G401.6 (cell line): ENCODE data around the gene SPATA33.

Source experiments
- FAIRE-seq: peaks from 2 replicates; lab custom pipeline; 2012; peaks lifted over from hg19 to GRCh38; lab: Jason Lieb, UNC

Gene SPATA33

GRCh38 chr16:89657442-89658220, at the start of gene SPATA33, which contains the start of gene CHMP1A:
Gene SPATA33, plus strand, starts transcription at chr16:89657836. Its CDS starts 76 bp downstream, at chr16:89657912.
Gene CHMP1A, minus strand, starts transcription at chr16:89657708. Its CDS starts 120 bp downstream, at chr16:89657588.
- FAIRE-seq, result no peak

- no peak for FAIRE-seq
Measured at GRCh38 chr16:89607937-89608740, 49.5 kb upstream of the SPATA33 start.

GRCh38 chr16:89610108-89610453, 47.6 kb upstream of the SPATA33 start:
- FAIRE-seq, result peak; percentile 23

DNA sequence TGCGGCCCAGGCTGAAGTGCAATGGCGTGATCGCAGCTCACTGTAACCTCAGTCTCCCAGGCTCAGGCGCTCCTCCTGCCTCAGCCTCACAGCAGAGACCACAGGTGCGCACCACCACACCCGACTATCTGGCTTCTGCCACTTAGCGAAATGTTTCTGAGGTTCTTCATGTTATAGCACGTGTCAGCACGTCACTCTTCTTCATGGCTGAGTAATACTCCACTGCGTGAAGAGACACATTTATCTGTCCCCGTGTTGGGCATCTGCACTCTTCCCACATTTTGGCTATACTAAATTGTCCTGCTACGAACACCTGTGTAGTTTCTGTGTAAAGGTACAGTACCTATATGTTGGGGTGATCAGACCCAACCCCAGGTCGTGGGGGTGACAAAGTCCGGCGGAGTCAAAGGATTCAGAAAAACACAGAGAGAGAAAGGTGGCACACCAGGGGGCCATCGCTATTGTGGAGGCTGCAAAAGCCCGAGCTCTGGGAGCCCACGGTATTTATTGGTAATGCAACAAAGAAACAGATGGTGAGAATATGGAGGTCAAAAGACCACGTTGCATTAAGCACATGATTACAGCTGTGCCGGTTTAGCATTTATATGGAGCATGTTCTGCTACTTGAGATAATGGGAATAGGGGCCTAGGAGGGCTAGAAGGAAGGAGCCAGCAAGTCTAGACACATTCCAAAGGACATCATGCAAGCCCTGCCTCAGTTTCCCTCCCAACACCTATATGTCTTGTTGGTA, 45.0 kb upstream of the SPATA33 start:
- no peak for FAIRE-seq

- FAIRE-seq, result no peak
Measured at GRCh38 chr16:89613231-89613953, 44.2 kb upstream of the SPATA33 start, which contains the start of gene DPEP1. Gene DPEP1, plus strand, starts transcription at chr16:89613642. Its CDS starts 16,769 bp downstream, at chr16:89630411.

GRCh38 chr16:89613954-89614459, 43.6 kb upstream of the SPATA33 start:
- no peak for FAIRE-seq

DNA sequence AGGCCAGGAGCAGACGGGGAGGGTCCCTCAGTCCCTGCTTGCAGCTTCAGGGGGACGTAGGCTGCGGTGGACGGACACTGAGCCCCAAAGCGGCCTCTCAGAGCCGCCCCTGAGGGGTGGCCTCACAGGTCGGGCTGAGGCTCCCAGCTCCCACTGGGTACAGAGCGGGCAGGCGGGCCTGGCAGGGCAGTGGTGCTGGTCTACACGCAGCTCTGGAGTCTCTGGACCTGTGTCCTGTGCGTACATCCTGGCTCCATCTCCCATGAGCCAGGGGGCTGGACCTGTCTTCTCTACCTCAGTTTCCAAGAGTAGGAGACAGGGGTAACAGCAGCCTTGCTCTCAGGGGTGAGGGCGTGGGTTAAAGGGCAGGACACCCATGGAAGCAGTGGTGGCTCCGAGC, 42.5 kb upstream of the SPATA33 start:
- FAIRE-seq, result no peak

DNA sequence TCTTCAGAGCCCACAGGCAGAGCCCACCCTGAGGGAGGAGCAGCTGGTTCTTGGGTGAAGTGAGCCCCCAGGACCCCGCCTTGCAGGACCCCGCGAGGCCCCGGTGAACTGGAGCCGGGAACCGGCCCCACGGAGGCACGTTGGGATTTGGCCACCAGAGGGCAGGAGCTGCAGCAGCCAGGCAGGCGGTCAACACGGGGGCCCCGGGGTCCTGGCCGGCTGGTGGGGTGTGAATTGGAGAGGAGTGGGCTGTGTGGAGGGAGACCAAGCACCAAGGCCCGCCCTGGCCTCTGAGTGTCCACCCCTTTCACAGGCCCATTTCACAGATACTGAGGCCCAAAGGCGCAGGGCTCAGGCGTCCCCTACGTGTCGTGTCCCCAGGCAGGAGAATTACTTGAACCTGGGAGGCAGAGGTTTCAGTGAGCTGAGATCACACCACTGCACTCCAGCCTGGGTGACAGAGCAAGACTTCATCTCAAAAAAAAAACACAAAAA, 42.0 kb upstream of the SPATA33 start:
- no peak for FAIRE-seq

DNA sequence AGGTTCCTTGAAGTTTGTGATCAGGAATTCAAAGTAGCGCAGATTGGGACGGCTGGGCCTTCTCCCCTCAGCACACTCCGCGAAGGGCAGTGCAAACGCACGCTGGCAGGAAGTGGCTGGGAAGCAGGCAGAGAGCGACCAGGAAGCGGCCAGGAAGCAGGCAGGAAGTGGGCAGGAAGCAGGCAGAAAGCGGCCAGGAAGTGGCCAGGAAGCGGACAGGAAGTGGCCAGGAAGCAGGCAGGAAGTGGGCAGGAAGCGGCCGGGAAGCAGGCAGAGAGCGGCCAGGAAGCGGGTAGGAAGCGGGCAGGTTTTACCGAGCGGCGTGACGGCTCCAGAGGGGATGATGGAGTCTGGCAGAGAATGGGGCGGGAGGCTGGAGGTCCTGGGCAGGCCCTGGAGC, 41.0 kb upstream of the SPATA33 start:
- FAIRE-seq, result no peak

DNA sequence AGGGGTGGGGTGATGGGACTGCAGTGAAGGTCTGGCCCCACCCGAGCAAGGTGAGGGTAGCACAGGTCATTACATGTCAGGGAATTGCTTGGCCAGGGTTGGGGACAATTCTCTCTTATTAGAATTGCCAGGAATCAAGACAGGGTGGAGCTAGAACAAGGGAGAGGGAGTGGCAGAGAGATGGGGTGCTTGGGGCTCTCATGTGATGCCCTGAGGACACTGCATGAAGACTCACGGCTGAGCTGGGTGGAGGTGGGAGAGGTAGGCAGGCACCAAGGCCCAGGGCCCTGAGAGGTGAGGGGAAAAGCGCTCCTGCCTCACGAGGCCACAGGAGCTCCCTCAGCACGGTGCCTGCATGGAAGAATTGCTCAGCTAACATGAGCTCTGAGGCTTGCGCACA, 40.6 kb upstream of the SPATA33 start:
- FAIRE-seq, result no peak

- peak; percentile 89 for FAIRE-seq
Measured at GRCh38 chr16:89618109-89618998, 39.3 kb upstream of the SPATA33 start.

GRCh38 chr16:89619840-89620239, 37.8 kb upstream of the SPATA33 start:
- FAIRE-seq, result no peak

GRCh38 chr16:89620406-89620841, 37.2 kb upstream of the SPATA33 start:
- FAIRE-seq, result no peak

DNA sequence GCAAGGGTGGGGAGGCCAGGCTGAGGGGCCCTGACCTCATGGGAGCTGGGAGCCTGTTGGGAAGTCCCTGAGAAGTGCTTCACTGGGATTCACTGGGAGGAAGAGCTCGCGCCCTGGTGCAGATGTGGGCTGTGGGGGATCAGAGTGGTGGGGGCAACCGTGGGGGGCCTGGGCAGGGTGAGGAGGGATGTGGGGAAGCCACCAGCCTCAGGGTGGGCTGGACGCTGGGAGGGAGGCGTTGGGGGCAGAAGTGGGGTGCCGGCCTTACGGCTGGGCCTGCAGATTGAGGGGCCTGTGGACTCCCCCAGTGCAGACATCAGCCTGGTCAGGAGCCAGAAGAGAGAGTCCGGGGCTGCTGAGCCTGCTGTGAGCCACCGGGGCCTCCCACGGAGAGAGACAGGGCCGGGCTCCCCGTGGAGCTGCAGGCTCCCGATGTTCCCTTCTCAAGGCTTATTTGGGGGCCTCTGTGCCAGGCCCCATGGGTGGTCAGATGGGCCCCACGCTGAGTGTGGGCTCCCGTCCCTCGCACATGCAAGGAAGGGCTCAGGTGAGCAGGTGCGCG, 36.4 kb upstream of the SPATA33 start:
- no peak for FAIRE-seq

GRCh38 chr16:89621698-89622409, 35.8 kb upstream of the SPATA33 start:
- FAIRE-seq, result no peak

DNA sequence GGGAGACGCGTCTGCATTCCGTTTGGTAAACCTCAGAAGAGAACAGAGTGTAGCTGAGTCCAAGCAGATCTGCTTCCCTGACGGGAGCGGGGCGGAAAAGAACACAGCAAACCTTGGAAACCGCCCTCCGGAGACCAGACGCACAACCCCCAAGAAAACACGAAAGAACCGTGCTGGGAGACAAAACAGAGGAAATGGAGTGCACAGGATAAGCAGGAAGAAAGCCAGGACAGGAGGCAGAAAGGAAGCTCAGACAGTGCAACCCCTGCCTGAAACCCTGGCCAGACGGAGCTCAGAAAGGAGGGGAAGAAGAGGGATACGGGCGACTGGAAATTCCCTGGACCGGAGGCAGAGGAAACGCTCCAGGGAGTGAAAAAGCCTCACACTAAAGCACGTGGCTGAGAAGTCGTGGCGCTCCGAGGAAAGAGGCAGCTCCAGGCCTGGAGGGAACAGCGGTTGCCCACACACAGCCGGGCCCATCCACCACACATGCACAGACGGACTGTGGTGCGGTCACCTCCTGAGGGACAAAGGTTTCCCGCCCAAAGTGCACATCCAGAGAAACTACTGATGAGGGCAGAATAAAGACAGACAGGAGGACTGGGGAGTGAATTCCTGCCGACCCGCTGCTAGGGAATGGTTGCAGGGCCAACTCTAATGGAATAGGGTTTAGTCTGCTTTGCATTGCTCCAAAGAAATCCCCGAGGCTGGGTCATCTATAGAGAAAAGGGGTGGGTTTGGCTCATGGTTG, 34.0 kb upstream of the SPATA33 start:
- FAIRE-seq, result no peak

- FAIRE-seq, result no peak
Measured at GRCh38 chr16:89624777-89625761, 32.6 kb upstream of the SPATA33 start.
